ENCODE measurements around the gene PLEK2. TPM values are rescaled to one million over a fixed set of nuclear protein-coding genes. Genes with fewer than 3 reads are reported as not detected.
"Not testable (repeated sequence)": the region's sequence is repeated elsewhere in the genome, so short reads cannot be mapped to it uniquely, and the experiment has no call there.

The PLEK2 gene
- total RNA-seq, 1 donor from 2014 or later: not detected

- no peaks in the 10 kb centered on the region for H3K36me3 Mint-ChIP-seq (ENCODE audit: low read depth)
- H3K27me3 Mint-ChIP-seq (ENCODE audit: low read depth): no peaks in the 10 kb centered on the region
- H3K4me1 Mint-ChIP-seq: no peaks in the 10 kb centered on the region
- no peak overlapping the region for H3K27ac Mint-ChIP-seq (ENCODE audit: unreplicated experiment)
- H3K9me3 Mint-ChIP-seq: no peaks in the 10 kb centered on the region
- DNase-seq (ENCODE audit: low read depth, low spot score): no peak
- no peak overlapping the region for H3K4me3 Mint-ChIP-seq
- no peak for TF ChIP-seq CTCF (conservative IDR thresholded peaks at IDR 0.05)
Measured at GRCh38 chr14:67416085-67416484, 4.1 kb upstream of the PLEK2 start.

- DNase-seq (ENCODE audit: low read depth, low spot score): not testable (repeated sequence)
Measured at GRCh38 chr14:67415610-67416009, 3.6 kb upstream of the PLEK2 start.

GRCh38 chr14:67413806-67414769, 2.1 kb upstream of the PLEK2 start:
- Mint-ChIP-seq H3K36me3 (ENCODE audit: low read depth) (no peaks in the 10 kb centered on the region), H3K4me1 (no peaks in the 10 kb centered on the region), H3K27me3 (ENCODE audit: low read depth) (no peaks in the 10 kb centered on the region), H3K27ac (ENCODE audit: unreplicated experiment) (no peak overlapping the region), H3K9me3 (no peaks in the 10 kb centered on the region), H3K4me3 (no peak overlapping the region)
- no peak for TF ChIP-seq CTCF (conservative IDR thresholded peaks at IDR 0.05)
- DNase-seq (ENCODE audit: low read depth, low spot score): no peak

More at GRCh38 chr14:67415610-67416009, 3.6 kb upstream of the PLEK2 start:
- H3K27ac Mint-ChIP-seq (ENCODE audit: unreplicated experiment); H3K4me1 Mint-ChIP-seq; H3K36me3 Mint-ChIP-seq (ENCODE audit: low read depth); H3K9me3 Mint-ChIP-seq; H3K27me3 Mint-ChIP-seq (ENCODE audit: low read depth); H3K4me3 Mint-ChIP-seq: not testable (repeated sequence)

- TF ChIP-seq CTCF (conservative IDR thresholded peaks at IDR 0.05): no peak
- no peak overlapping the region for H3K27ac Mint-ChIP-seq (ENCODE audit: unreplicated experiment)
- no peaks in the 10 kb centered on the region for H3K36me3 Mint-ChIP-seq (ENCODE audit: low read depth)
- no peak overlapping the region for H3K4me3 Mint-ChIP-seq
- no peaks in the 10 kb centered on the region for H3K27me3 Mint-ChIP-seq (ENCODE audit: low read depth)
- no peaks in the 10 kb centered on the region for H3K4me1 Mint-ChIP-seq
- no peak for DNase-seq (ENCODE audit: low read depth, low spot score)
- H3K9me3 Mint-ChIP-seq: no peaks in the 10 kb centered on the region
Measured at GRCh38 chr14:67411370-67411769, 595 bp downstream of the PLEK2 start.

- Mint-ChIP-seq H3K27ac (ENCODE audit: unreplicated experiment) (no peak overlapping the region), H3K36me3 (ENCODE audit: low read depth) (no peaks in the 10 kb centered on the region), H3K4me1 (no peaks in the 10 kb centered on the region), H3K9me3 (no peaks in the 10 kb centered on the region), H3K4me3 (no peak overlapping the region), H3K27me3 (ENCODE audit: low read depth) (no peaks in the 10 kb centered on the region)
- no peak for DNase-seq (ENCODE audit: low read depth, low spot score)
- no peak for TF ChIP-seq CTCF (conservative IDR thresholded peaks at IDR 0.05)
Measured at GRCh38 chr14:67410313-67410712, 1.7 kb downstream of the PLEK2 start.

GRCh38 chr14:67409461-67409860, 2.5 kb downstream of the PLEK2 start:
- Mint-ChIP-seq H3K4me3 (no peak overlapping the region), H3K27me3 (ENCODE audit: low read depth) (no peaks in the 10 kb centered on the region), H3K36me3 (ENCODE audit: low read depth) (no peaks in the 10 kb centered on the region), H3K9me3 (no peaks in the 10 kb centered on the region), H3K27ac (ENCODE audit: unreplicated experiment) (peak overlapping the region; percentile 43), H3K4me1 (no peaks in the 10 kb centered on the region)
- no peak for DNase-seq (ENCODE audit: low read depth, low spot score)
- TF ChIP-seq CTCF (conservative IDR thresholded peaks at IDR 0.05): no peak

- not testable (repeated sequence) for H3K27ac Mint-ChIP-seq (ENCODE audit: unreplicated experiment); H3K36me3 Mint-ChIP-seq (ENCODE audit: low read depth); H3K4me1 Mint-ChIP-seq; H3K27me3 Mint-ChIP-seq (ENCODE audit: low read depth); H3K4me3 Mint-ChIP-seq; H3K9me3 Mint-ChIP-seq; DNase-seq (ENCODE audit: low read depth, low spot score)
Measured at GRCh38 chr14:67408122-67408801, 3.7 kb downstream of the PLEK2 start.

All from neural crest cell (in vitro differentiated cells).